ENCODE results near the gene JUNB. TPM values are rescaled to one million over a fixed set of nuclear protein-coding genes. Genes with fewer than 3 reads are reported as not detected.

Gene JUNB
- total RNA-seq, 1 experiment from 2014 or later: 194 TPM

GRCh38 chr19:12789098-12789903 lies 2.0 kb upstream of the JUNB start:
- ChIA-PET RAD21 (ENCODE audit: low non-redundant PET in 1 of 2, low total read pairs in 2 of 2, uncharacterized antibody in 2 of 2, unreplicated experiment in 2 of 2) (interaction anchor here in 1 of 2 experiments (1.2 kb wide), 1 partner anchor 10 kb away, joined by 4 read pairs; no protein-coding TSS in a partner anchor), CTCF (interaction anchor here (1.8 to 7.4 kb wide), 2 partner anchors 13 to 23 kb away, joined by 9 to 88 read pairs; partner anchors contain the start of gene HOOK2), POLR2A (interaction anchor here (1.5 kb wide), 1 partner anchor 865 kb away, joined by 3 read pairs; the partner anchor contains the start of gene ZNF700)
- H3K9me2 ChIP-seq (ENCODE audit: insufficient read depth): no peaks in the 10 kb centered on the region
- intact Hi-C loops (cut with micrococcal nuclease): no loop called here
- peak overlapping the region; percentile 99 for H3K4me2 ChIP-seq (ENCODE audit: low read length)
- peak overlapping the region; percentile 96 for H3K27ac ChIP-seq (ENCODE audit: low read depth, low read length)
- TF ChIP-seq CBX3 (IDR thresholded peaks at IDR 0.05; ENCODE audit: low read depth): no peak
- TF ChIP-seq ZFX (IDR thresholded peaks at IDR 0.05): peak; percentile 61
- BruUV-seq (replicated peaks): no TSS peak
- no peaks in the 10 kb centered on the region for H3K27me3 ChIP-seq (ENCODE audit: insufficient read depth, low read length)
- H2AFZ ChIP-seq (ENCODE audit: low read depth, low read length, poor library complexity, severe bottlenecking): no peak overlapping the region
- H3K4me1 ChIP-seq (ENCODE audit: control insufficient read depth in 1 of 2, insufficient read depth in 2 of 2, low read length in 2 of 2): peaks cover 63 to 92% of the 10 kb centered on the region in 2 experiments
- DNase-seq (ENCODE audit: low read depth, low spot score): no peak
- no peaks in the 10 kb centered on the region for H3K36me3 ChIP-seq (ENCODE audit: control insufficient read depth in 1 of 2, insufficient read depth in 2 of 2, low read length in 2 of 2)
- no peaks in the 10 kb centered on the region for H3K9me3 ChIP-seq (ENCODE audit: control insufficient read depth in 1 of 2, insufficient read depth in 1 of 2, low read depth in 1 of 2, low read length in 2 of 2)
- peaks cover 19% of the 10 kb centered on the region for H3K79me2 ChIP-seq (ENCODE audit: insufficient read depth, low read length)
- peak overlapping the region; percentile 77 to 84 for H3K4me3 ChIP-seq (replicated peaks in 1 of 2; ENCODE audit: low read depth in 1 of 2, low read length in 2 of 2)
- H3K9ac ChIP-seq (ENCODE audit: low read length): peak overlapping the region; percentile 93
- ATAC-seq: peak; percentile 3
- no peaks in the 10 kb centered on the region for H4K20me1 ChIP-seq (ENCODE audit: insufficient read depth)

DNA sequence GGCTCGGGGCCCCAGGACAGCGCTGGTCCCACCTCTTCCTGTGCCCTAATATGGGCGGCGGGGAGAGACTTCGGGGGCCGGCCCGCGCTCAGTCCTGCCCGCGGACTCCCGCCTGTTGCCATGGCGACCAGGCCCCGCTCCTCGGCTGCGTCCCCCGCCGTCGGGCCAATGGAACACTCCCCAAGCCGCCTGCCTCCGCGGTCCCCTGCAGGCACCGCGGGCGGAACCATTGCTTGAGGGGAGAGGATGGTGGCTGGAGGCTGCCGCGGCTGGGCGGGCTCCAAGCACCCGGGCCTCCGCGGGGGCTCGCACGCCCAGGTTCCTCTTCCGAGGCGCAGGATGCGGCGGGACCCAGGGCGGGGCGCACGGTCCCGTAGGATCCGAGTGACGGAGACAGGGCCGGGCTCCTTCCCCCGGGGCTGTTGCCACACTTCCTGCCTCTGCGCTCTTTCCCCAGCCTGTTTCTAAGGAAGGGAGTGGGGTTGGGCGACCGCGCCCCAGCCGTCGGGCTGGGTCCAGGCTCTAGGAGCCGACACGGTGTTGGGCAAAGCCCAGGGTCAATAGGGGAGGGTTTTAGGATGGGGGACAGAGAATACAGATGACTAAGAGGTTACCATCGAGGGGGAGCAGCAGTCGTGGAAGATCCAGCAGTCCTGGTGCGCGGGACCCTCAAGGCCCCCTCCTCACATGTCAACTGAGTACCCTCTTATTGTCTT lies 1.2 kb upstream of the JUNB start:
- peak overlapping the region; percentile 77 to 84 for H3K4me3 ChIP-seq (replicated peaks in 1 of 2; ENCODE audit: low read depth in 1 of 2, low read length in 2 of 2)
- H3K4me2 ChIP-seq (ENCODE audit: low read length): peak overlapping the region; percentile 99
- no peaks in the 10 kb centered on the region for H3K36me3 ChIP-seq (ENCODE audit: control insufficient read depth in 1 of 2, insufficient read depth in 2 of 2, low read length in 2 of 2)
- peak; percentile 89 for DNase-seq (ENCODE audit: low read depth, low spot score)
- H3K27ac ChIP-seq (ENCODE audit: low read depth, low read length): peak overlapping the region; percentile 96
- H3K9me2 ChIP-seq (ENCODE audit: insufficient read depth): no peaks in the 10 kb centered on the region
- ATAC-seq: peak; percentile 52
- no peaks in the 10 kb centered on the region for H4K20me1 ChIP-seq (ENCODE audit: insufficient read depth)
- RAD21 ChIA-PET (ENCODE audit: low non-redundant PET in 1 of 2, low total read pairs in 2 of 2, uncharacterized antibody in 2 of 2, unreplicated experiment in 2 of 2): no interaction called here
- peaks cover 64 to 92% of the 10 kb centered on the region in 2 experiments for H3K4me1 ChIP-seq (ENCODE audit: control insufficient read depth in 1 of 2, insufficient read depth in 2 of 2, low read length in 2 of 2)
- H3K27me3 ChIP-seq (ENCODE audit: insufficient read depth, low read length): no peaks in the 10 kb centered on the region
- peaks cover 19% of the 10 kb centered on the region for H3K79me2 ChIP-seq (ENCODE audit: insufficient read depth, low read length)
- no TSS peak for BruUV-seq (replicated peaks)
- no peak overlapping the region for H2AFZ ChIP-seq (ENCODE audit: low read depth, low read length, poor library complexity, severe bottlenecking)
- H3K9me3 ChIP-seq (ENCODE audit: control insufficient read depth in 1 of 2, insufficient read depth in 1 of 2, low read depth in 1 of 2, low read length in 2 of 2): no peaks in the 10 kb centered on the region
- H3K9ac ChIP-seq (ENCODE audit: low read length): peak overlapping the region; percentile 93
- CTCF ChIA-PET: interaction anchor here (7.4 kb wide), 1 partner anchor 14 kb away, joined by 88 read pairs; the partner anchor contains the start of gene HOOK2
- TF ChIP-seq TCF7L2 (IDR thresholded peaks at IDR 0.05; ENCODE audit: borderline replicate concordance, extremely low read depth, insufficient read depth, insufficient read length) (peak; percentile 73), POLR2AphosphoS5 (IDR thresholded peaks at IDR 0.05; ENCODE audit: low read depth, low read length) (peak; percentile 53)
- TF ChIP-seq, protein P1, sequence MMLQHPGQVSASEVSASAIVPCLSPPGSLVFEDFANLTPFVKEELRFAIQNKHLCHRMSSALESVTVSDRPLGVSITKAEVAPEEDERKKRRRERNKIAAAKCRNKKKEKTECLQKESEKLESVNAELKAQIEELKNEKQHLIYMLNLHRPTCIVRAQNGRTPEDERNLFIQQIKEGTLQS (IDR thresholded peaks at IDR 0.05): no peak
- intact Hi-C loops (cut with micrococcal nuclease): no loop called here
- POLR2A ChIA-PET: interaction anchor here (3.4 to 6.7 kb wide), 2 partner anchors 14 to 68 kb away, joined by 32 to 172 read pairs; partner anchors contain the start of genes HOOK2 and TNPO2
